GM19025 (cell line): Measurements from ENCODE around the gene EFCAB7.
"Not testable (repeated sequence)": the region's sequence is repeated elsewhere in the genome, so short reads cannot be mapped to it uniquely, and the experiment has no call there.

Experiments
- ATAC-seq: cut with Tn5 transposase; IDR thresholded peaks from one replicate; pipeline ENCODE4 v1.9.1; 2021; ENCODE audit warnings: mild to moderate bottlenecking, low read depth, moderate library complexity; ENCODE audit not compliant: unreplicated experiment

EFCAB7 gene

DNA sequence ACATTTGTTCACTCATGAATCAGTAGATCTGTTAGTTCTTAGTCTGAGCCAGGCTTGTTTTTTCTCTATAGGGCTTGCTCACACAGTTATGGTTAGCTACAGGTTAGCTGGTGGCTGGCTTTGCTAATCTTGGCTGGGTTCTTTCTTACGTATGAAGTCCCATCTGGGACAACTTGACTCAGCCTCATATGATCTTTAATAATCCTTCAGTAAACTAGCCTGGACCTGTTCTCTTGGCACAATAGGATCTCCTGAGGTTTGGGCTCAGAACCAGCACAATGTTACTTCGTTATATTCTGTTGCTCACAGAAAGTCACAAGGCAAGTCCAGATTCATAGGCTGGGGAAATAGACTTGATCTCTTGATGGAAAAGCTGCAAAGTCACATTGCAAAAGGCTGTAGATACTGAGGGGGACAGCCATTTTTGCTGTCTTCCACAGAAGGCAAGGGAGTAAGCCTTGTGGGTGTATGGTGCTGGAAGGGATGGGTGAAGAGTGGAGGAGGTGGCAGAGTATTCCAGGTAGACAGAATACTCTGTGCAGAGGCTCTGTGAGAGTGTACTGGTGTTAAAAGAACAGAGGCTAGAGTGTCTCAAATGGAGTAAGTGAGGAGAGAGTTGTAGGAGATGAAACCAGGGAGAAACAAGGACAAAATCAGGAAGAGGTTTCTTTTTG lies 24.4 kb downstream of the EFCAB7 start:
- ATAC-seq: no peak

DNA sequence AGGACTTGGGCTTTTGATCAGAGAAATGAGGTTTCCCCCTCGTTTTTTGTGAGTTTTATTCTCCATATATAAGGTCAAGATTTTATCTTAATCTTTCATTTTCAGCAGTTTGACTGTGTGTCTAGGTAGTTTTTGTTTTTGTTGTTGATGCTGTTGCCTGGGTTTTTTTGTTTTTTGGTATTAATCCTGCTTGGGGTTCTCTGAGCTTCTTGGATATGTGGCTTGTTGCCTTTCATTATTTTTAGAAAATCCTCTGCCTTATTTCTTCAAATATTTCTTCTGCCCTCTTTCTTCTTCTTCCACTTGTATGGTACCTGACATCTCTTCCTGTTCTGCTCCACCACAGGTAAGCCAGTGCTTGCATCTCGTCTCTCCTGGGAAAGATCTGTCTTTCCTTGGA lies 25.0 kb downstream of the EFCAB7 start:
- no peak for ATAC-seq

DNA sequence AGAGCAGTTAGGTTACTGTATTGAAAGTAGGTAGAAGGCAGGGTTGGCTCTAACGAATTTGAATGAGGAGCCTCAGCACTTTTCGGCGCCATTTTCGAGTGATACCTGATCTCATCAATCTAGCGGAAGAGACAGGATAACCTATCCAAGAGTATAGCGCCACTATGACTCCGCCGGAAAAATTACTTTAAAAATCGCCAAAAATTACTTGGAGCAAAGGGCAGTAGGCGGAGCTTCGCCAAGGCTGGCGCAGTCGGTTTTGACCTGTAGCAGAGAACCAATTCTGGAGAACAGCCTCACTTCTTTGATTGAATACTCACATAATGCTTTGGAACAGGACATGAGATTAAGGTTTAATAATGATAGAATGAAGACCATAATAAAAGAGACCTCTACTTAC lies 25.6 kb downstream of the EFCAB7 start:
- no peak for ATAC-seq

DNA sequence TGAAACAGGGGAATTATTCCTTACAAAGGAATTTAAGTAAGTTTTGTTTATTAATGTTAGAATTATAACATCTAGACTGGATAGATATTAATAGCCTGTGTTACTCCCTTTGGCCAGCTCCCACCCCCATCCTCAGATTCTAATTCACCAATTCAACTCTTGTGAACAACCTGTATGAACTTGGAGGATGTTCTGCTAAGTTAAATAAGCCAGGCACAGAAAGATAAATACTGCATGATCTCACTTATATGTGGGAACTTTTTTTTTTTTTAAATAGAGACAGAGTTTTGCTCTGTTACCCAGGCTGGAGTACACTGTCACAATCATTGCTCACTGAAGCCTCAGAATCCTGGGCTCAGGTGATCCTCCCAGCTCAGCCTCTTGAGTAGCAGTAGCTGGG lies 32.2 kb downstream of the EFCAB7 start:
- no peak for ATAC-seq

DNA sequence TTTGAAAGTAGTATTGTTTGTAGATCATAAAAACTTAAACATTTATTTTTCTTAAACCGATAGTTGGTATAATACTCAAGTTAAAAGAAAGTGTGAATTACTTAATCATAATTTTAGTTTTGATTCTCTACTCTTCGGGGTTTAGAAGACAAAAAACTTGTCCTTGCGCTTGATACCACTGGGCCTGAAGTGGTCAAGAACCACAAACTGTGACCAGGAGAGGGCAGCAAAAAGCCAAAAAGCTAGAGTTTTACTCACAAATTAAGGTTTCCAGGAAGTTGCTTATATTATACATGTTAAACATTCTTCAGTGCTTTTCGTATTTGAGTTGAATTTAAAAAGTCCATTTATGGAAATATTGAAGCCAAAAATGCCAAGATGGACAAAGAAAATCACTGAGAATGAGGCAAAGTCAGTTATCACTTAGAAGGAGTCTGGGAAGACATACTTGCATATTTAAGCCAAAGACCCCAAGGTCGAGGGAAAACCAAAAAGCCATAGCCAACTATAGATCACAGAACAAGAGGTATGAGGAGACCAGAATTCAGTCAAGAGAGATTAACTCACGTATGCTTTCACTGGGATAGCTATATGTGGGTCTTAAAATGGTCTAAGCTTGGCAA lies 34.2 kb downstream of the EFCAB7 start:
- no peak for ATAC-seq

DNA sequence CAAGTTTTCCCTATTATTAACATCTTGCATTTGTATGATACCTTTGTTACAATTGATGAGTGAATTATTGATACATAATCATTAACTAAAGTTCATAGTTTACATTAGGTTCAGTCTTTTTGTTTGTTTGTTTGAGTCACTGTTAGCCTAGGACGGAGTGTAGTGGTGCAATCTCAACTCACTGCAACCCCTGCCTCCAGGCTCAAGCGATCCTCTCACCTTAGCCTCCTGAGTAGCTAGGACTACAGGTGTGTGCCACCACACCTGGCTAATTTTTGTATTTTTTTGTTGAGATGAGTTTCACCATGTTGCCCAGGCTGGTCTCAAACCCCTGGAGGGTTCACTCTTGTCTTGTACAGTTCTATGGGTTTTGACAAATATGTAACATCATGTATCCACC lies 36.0 kb downstream of the EFCAB7 start:
- ATAC-seq: no peak

DNA sequence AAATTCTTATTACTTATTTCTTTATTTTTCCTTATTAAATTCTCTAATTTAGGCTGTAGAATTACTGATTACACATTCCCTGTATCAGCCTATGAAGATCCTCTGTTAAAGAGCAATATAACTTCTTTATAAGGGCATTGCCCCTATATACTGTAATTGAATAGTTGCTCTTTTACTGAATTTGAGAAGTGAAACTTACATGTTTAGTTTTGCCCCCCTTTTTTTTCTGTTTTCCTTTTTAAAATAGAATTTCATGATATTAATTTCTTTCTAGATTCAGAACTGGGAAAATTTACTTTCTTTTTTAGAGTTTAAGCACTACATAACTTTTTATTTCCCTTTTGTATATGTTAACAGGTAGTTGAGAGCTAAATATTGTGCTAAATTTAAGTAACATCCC lies 40.4 kb downstream of the EFCAB7 start:
- no peak for ATAC-seq

DNA sequence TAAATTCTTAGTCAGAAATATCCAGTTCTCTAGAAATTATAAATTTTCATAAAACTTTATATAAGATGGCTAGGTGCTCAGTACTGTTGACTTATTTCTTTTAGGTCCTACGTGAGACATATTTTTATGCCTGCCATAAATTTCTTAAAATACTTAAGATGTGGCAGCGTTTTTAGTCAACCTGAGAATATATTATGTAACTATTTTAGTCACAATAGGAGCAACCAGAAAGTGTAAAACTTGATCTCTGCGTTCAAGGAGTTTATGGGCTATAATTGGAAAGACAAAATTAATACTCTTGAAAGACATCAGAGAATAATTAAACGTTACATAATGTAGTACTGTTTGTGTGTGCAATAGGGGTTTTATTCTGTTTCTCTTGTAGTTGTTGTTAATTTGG lies 45.7 kb downstream of the EFCAB7 start:
- no peak for ATAC-seq

DNA sequence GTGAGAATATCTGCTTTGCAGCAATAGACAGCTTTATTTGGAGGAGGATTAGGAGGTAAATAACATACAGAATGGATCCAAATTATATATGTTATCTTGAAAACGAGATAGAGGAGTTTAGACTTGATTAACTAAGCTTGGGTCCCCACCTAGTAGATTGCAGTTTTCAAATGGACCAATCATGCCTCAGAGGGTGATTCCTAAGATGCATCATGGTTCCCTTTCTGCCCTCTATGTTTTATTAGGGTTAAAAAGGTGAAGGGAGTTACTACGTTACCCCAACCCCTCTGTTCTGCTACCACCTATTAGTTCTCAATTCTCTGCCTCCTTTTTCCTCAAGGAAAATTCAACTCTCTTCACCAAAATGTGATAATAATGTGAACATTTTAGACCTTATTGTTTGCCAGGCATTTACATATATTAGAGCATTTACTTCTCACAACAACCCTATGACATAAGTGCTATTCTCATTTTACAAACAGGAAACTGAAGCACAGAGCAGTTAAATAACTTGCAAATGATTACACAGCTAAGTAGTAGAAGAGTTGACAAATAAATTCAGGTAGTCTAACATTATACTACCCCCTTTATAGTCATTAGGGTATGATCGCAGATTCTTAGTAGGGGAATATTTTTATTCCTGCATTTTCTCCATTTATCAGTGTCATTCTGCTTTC lies 46.5 kb downstream of the EFCAB7 start:
- ATAC-seq: no peak

DNA sequence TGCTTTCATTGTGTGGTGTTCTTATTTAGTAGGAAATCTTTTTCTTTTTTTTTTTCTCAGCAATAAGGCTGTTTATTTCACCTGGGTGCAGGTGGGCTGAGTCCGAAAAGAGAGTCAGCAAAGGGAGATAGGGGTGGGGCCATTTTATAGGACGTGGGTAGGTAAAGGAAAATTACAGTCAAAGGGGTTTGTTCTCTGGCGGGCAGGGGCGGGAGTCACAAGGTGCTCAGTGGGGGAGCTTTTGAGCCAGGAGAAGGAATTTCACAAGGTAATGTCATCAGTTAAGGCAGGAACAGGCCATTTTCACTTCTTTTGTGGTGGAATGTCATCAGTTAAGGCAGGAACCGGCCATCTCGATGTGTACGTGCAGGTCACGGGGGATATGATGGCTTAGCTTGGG lies 49.4 kb downstream of the EFCAB7 start:
- not testable (repeated sequence) for ATAC-seq

DNA sequence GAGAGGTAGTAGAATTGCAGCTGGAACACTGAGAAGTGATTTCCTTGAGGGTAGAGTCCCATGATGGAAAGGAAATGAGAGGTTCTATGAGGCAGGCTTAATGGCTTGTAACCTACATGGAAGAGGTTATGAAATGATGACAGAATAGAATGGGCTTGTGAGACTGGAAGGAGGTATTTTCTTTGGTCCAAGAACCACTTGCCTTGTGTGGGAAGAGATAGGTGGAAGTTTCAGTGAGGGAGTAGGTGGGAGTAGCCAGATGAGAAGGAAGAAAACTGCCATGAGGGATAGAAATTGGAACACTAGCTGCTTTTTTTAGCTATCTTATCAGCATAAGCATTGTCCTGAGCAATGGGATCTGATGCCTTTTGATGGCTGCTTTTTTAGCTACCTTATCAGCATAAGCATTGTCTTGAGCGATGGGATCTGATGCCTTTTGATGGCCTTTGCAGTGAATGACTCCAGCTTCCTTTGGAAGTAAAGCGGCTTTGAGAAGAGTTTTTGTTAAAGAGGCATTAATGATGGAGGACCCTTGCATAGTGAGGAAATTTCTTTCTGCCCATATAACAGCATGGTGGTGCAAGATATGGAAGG lies 51.0 kb downstream of the EFCAB7 start:
- ATAC-seq: not testable (repeated sequence)

DNA sequence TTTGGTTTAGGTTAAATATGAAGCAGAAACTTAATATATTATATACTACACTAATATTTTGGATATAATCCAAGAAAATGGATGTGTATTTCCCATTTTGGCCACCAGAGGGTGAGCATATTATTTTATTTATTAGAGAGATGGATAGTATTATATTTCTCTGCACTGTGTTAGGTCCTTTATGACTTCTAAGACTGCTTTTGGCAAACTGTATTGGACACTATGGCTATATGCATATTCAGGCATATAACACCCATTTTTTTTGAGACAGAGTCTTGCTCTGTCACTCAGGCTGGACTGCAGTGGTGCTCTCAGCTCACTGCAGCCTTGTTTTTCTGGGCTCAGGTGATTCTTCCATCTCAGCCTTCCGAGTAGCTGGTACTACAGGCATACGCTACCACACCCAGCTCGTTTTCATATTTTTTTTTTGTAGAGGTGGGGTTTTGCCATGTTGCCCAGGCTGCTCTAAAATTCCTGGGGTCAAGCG lies 52.1 kb downstream of the EFCAB7 start:
- ATAC-seq: no peak

DNA sequence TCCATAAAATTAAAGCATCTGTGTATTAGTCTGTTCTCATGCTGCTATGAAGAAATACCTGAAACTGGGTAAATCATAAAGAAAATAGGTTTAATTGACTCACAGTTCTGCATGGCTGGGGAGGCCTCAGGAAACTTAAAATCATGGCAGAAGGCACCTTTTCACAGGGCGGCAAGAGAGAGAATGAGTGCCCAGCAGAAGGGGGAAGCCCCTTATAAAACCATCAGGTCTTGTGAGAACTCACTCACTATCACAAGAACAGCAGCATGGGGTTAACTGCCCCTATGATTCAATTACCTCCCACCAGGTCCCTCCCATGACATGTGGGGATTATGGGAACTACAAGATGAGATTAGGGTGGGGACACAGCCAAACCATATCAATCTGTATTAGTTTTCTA lies 63.0 kb downstream of the EFCAB7 start:
- not testable (repeated sequence) for ATAC-seq

DNA sequence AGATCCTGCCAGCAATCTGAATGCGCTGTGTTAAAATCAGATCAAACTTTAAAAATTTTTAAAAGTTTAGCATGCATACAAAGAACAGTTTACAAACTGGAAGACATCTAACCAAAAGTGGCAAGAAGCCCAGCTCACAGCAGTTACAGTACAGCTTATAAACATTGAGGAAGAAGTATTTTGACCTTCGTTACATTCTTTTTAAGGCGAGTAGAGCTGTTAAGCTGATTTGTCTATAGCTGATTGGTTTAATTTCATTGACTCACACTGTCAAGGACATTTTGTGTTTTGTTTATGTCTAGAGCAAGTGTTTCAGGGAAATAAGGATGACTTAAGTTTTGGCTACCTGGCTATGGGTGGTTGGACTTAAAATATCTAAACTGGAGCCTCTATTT lies 66.8 kb downstream of the EFCAB7 start:
- ATAC-seq: no peak

DNA sequence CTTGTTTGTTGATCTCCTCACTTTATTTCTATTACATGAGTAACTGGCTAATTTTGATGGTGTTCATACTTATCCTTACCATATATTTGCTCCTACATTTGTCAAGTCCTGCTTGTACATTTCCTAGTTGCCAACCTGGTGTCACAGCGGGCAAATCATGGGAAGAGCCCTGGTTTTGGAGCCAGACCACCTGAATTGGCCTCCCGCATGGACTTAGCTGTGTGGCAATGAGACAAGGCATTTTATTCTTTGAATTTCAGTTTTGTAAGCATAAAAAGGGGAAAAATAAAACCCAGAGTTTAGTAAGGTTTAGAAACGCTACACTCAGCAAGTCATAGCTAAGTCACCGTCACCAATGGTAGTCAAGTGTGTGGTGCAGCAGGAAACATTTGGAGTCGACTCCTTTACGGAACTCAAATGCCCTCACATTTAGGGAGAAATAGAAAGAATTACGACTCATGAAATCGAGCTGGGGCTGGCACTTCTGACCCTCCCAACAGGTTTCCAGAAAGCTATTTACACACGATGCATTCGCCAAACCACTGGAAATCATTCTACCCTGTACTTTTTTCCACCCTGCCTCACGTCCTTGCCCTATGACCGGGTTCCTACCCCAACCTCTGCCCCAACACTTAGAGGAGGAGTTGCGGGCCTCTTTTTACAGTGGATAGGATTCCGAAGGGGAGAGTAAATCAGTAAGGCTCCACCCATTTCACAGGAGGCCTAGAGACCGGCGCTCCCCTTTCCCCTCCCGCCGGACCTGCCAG lies 69.4 kb downstream of the EFCAB7 start:
- no peak for ATAC-seq

DNA sequence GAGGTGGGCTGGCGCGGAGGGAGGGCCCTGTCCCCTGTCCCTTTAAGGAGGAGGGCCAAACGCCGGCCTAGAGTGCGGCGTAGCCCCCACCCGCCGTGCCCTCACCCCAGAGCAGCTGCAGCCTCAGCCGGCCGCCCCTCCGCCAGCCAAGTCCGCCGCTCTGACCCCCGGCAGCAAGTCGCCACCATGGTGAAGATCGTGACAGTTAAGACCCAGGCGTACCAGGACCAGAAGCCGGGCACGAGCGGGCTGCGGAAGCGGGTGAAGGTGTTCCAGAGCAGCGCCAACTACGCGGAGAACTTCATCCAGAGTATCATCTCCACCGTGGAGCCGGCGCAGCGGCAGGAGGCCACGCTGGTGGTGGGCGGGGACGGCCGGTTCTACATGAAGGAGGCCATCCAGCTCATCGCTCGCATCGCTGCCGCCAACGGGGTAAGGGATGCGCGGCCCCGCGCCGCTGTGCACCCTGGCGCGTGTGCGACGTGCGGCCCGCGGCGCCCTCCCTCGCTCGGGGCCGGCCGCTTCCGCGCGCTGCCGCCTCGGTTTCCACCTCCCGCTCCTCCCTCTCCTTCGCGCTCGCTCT lies 70.1 kb downstream of the EFCAB7 start, which contains the start of gene PGM1:
Gene PGM1, plus strand, starts transcription at position 109 of the 583 bp plus-strand sequence. Its CDS starts 78 bp downstream, at position 187.
- ATAC-seq: peak; percentile 68

DNA sequence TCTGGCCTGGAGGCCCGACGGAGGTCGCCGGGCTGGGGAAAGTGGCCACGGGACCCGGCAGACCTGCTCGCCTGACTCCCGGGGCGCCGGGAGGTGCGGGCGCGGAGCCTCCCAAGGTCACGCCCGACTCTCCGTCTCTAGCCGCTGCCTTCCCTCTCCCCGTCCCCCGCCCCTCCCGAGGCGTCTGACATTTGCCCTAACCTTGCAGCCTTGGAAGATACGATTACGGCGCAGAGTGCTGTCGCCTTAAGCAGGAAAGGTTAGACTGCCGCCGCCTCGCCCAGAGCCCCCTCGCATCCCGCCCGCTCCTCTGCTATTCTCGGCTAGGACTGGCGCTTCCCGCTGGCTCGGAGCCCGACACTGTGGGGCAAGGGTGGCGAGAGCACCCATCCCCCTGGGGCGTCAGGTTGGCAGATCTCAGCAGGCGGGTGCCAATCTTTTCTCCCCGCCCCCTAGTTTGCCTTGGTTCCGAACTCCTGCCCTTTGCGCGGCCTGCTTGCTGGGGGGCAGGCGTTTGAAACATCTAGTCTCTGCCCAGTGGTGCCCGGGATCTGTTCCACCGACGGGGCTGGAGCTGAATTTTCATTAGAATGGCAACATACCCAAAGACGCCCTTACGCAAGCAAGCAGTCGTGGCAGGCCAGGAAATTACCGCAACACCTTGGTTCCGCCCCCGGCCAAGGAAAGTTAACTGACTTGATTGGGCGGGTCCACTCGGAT lies 70.7 kb downstream of the EFCAB7 start:
- ATAC-seq: peak; percentile 44

DNA sequence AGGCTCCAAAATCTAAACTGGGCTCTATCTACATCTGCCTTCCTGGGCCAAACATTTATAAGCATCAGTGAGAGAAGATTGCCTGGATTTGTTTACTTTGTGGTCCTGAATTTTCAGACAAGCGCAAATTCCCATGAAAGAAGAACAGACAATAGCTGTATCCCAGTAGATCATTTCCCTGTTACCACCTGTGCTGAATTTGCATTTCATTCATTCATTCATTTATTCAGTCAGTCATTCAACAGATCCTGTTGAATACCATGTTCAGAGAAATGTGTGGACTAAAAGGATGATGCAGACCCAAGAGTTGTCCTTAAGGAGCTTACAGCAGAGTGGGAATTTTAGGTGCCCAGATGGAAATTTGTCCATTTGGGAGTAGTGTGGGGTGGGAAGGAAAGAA lies 72.1 kb downstream of the EFCAB7 start:
- ATAC-seq: no peak

DNA sequence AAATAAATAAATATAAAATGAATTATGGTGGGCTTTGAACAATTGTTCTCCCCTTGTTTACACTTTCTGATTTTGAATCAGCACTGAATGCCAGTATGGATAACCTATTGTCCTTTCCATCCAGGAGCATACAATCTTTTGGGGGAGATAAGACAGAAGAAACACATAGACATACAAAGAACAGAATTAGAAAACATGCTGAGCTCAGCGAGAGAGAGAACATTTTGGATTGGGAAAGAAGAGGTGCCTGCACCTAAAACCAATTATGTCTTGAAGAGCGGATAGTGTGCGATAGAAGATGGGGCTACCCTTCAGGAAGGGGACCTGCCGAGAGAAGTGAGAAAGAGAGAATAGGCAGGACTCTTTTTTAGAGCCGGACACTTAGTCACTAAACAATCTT lies 76.5 kb downstream of the EFCAB7 start:
- no peak for ATAC-seq

DNA sequence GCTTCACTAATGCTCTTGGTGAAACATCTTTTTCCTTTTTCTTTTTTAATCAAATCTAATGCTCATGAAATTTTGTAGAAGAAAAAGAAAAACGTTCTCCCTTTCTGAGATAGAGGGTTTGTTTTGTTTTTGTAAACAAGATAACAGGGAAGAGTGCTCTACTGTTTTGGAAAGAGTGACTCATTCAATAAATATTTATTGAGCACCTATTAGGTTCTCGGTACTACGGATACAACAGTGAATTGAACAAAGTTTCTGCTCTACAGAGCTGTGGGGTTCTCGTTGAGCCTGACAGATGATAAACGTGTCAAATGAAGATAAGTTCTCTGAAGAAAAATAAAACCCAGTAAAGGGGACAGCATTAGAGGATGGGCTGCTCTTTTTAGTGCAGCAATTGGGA lies 76.9 kb downstream of the EFCAB7 start:
- ATAC-seq: no peak
